Activated naive CD8-positive, alpha-beta T cell treated with anti-CD3 and anti-CD28 coated beads, Interleukin-2, amount 50 U/mL, for 24 hours (primary cell): Measurements from ENCODE around the gene MYL12A.
"Not testable (repeated sequence)": the region's sequence is repeated elsewhere in the genome, so short reads cannot be mapped to it uniquely, and the experiment has no call there.

Experiments used
- ATAC-seq: fragments of 150-1000 bp; cut with Tn5 transposase; one replicate; pipeline ENCODE4 v1.10.0; 2021
- DNase-seq: peaks from one replicate; pipeline ENCODE4 v3.0.0; 2021
- H3K27ac Mint-ChIP-seq: one replicate; pipeline ENCODE4 v1.8.0; 2021; ENCODE audit warnings: mild to moderate bottlenecking, mixed read lengths
- H3K27me3 Mint-ChIP-seq: one replicate; pipeline ENCODE4 v1.8.0; 2021; ENCODE audit warnings: mixed read lengths
- H3K36me3 Mint-ChIP-seq: one replicate; pipeline ENCODE4 v1.8.0; 2021; ENCODE audit warnings: low read depth, mixed read lengths
- H3K4me1 Mint-ChIP-seq: one replicate; pipeline ENCODE4 v1.8.0; 2021; ENCODE audit warnings: mixed read lengths
- H3K4me3 Mint-ChIP-seq: one replicate; pipeline ENCODE4 v1.8.0; 2021; ENCODE audit warnings: mild to moderate bottlenecking, moderate library complexity, mixed read lengths
- H3K9me3 Mint-ChIP-seq: one replicate; pipeline ENCODE4 v1.8.0; 2021; ENCODE audit warnings: mixed read lengths

The MYL12A gene

DNA sequence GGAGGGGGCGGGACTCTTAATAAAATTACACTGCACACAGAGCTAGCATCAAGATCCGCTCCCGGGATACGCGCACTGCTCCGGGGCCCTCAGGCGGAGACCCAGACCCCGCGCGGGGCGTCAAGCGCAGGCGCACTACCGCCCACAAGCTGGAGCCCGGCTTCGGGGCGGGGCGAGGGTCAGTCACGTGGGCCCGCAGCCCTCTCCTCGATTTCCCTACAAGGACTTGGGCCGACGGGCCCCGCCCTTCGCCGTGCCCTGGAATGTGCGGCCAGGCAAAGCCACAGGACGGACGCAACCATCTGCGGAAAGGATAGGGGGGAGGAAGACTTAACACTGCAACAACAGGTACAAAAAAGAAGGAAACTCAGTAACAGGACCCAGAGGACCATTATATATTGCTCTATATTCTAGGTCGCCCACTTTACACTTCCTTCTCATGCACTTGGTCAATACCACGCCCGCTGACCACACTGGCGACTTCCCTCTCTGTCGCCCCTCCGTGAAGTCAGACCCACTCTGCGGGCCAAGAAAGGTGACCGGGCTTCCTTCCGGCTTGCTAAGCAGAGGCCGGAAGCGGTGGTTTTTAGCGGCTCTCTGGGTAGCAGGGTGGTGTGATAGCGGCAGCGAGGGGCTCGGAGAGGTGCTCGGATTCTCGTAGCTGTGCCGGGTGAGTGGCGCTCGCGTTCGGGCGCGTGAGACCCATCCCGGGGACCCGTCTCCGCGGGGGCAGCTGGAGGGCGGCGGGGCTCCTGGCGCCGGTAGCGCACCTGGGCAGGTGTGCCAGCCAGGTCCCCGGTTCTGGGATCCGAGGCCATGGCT is at the start of gene MYL12A:
Gene MYL12A, plus strand, starts transcription at position 562 of the 822 bp plus-strand sequence. CDS start 5,447 bp downstream, outside the sequence.
- DNase-seq: peak; percentile 97
- peaks cover 36% of the 10 kb centered on the region for H3K36me3 Mint-ChIP-seq

DNA sequence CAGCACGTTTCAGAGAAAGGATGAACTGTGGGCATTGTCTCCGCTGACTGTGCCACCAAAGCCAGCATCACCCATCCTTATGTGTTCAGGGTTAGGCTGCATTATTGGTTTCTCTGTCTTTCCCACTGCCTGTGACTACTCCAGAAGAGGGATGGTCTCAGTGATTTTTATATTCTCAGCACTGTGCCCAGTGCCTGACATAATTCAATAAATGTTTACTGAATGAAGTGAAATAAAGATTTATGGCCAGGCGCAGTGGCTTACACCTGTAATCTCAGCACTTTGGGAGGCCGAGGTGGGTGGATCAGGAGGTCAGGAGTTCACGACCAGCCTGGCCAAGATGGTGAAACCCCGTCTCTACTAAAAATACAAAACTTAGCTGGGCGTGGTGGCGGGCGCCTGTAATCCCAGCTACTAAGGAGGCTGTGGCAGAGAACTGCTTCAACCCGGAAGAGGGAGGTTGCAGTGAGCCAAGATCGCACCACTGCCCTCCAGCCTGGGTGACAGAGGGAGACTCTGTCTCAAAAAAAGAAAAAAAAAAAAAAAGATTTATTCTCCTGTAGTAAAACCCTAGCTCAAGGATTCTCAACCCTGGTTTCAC is 49.2 kb upstream of the MYL12A start:
- DNase-seq, H3K4me1 Mint-ChIP-seq, ATAC-seq, H3K4me3 Mint-ChIP-seq, H3K27ac Mint-ChIP-seq, H3K27me3 Mint-ChIP-seq, H3K36me3 Mint-ChIP-seq: not testable (repeated sequence)
- H3K9me3 Mint-ChIP-seq: peaks cover 14% of the 10 kb centered on the region

More for the DNA sequence above, at the start of gene MYL12A:
- peaks cover 2% of the 10 kb centered on the region for H3K27me3 Mint-ChIP-seq
- H3K27ac Mint-ChIP-seq: peak within 1 kb of the TSS; percentile 97
- peak; percentile 85 for ATAC-seq
- H3K4me1 Mint-ChIP-seq: peaks cover 46% of the 10 kb centered on the region
- no peaks in the 10 kb centered on the region for H3K9me3 Mint-ChIP-seq
- peak within 1 kb of the TSS; percentile 86 for H3K4me3 Mint-ChIP-seq

DNA sequence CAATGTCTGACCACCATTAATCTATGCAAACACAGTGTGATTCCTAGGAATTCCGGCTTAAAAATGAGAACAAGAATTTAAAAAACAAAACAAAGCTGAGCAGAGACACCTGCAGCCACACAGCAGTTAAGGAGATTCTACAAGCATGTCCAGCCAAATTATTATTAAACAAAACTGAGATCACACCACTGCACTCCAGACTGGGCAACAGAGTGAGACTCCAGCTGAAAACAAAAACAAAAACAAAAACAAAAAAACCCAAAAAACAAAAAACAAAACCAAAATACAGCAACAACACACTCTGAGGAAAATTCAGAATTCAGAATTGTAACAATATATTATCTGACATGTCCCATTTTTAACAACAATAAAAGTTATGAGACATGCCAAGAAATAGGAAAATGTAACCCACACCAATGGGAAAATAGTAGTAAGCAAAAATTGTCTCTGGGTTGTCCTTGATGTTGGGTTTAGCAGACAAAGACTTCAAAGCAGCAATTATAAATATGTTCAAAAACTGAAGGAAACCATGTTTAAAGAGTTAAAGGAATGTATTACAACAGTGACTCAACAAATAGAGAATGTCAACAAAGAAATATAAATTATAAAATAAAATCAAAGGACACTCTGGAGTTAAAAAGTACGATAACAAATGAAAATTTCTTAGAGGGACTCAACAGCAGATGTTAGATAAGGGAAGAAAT is 47.5 kb upstream of the MYL12A start:
- no peak overlapping the region for H3K27ac Mint-ChIP-seq
- H3K36me3 Mint-ChIP-seq: peaks cover 1% of the 10 kb centered on the region
- peaks cover 21% of the 10 kb centered on the region for H3K9me3 Mint-ChIP-seq
- no peak overlapping the region for H3K4me3 Mint-ChIP-seq
- no peaks in the 10 kb centered on the region for H3K4me1 Mint-ChIP-seq
- H3K27me3 Mint-ChIP-seq: no peaks in the 10 kb centered on the region
- DNase-seq (no peak), ATAC-seq (no peak)

GRCh38 chr18:3205239-3205638 is 42.4 kb upstream of the MYL12A start:
- ATAC-seq: no peak
- Mint-ChIP-seq H3K27ac (no peak overlapping the region), H3K4me1 (peaks cover 5% of the 10 kb centered on the region)

DNA sequence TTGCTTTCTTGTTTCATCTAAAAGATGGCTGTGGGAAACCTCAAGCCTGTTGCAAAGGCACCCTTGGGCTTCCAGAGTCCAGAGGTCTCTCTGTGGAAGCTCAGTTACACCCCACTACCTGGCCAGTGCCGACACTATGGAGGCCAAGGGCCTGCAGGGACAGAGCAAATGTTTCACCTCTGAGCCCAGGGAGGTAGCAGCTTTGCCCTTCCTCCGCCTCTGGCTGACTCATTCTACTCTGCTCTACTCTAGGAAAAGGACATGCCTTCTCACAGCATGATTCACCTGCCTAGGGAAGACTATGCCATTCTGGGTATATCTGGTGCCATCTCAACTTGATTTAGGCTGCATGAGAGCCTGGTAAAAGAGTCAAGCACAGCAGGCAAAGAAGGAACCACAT is 40.0 kb upstream of the MYL12A start:
- no peak overlapping the region for H3K27ac Mint-ChIP-seq
- H3K9me3 Mint-ChIP-seq: peaks cover 22% of the 10 kb centered on the region
- H3K4me1 Mint-ChIP-seq: peaks cover 10% of the 10 kb centered on the region
- no peaks in the 10 kb centered on the region for H3K27me3 Mint-ChIP-seq
- peak; percentile 83 for ATAC-seq
- no peak overlapping the region for H3K4me3 Mint-ChIP-seq
- H3K36me3 Mint-ChIP-seq: peaks cover 4% of the 10 kb centered on the region
- no peak for DNase-seq

More at GRCh38 chr18:3205239-3205638, 42.4 kb upstream of the MYL12A start:
- H3K27me3 Mint-ChIP-seq: no peaks in the 10 kb centered on the region
- H3K9me3 Mint-ChIP-seq: peaks cover 28% of the 10 kb centered on the region
- no peak for DNase-seq
- peaks cover 4% of the 10 kb centered on the region for H3K36me3 Mint-ChIP-seq
- H3K4me3 Mint-ChIP-seq: no peak overlapping the region

DNA sequence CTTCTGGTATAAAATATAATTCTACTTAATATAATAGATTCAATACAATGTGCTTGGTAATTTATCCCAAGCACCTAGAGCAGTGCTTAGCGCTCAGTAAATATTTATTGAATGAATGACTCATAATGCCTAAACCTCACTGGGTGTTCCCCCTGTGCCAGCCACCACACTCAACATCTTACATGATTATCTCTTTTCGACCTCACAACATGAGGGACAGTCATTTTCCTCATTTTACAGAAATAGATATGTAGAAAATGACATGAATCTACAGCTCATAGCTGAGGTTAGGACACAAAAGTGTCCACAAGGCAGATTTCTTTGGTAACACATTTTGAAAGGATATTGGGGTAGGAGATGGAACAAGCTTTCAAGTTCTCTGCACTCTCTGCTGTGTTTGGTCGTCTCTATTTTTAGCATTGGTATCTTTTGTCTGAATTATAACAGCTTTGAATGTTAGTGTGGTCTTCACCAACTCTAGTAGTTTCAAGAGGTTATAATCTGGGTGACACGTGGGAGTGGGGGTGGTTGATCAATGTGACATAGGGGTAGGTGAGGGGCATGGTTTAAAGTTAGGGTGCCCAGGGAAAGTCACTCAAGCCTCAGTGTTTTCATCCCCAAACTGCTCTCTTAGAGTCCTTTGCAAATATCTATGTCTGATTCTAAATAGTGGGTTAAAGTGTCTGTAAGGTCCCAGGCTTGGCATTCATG is 37.6 kb upstream of the MYL12A start:
- H3K4me3 Mint-ChIP-seq: no peak overlapping the region
- ATAC-seq (peak; percentile 92), DNase-seq (no peak)
- peak overlapping the region; percentile 11 for H3K27ac Mint-ChIP-seq
- H3K4me1 Mint-ChIP-seq: peaks cover 18% of the 10 kb centered on the region
- no peaks in the 10 kb centered on the region for H3K27me3 Mint-ChIP-seq
- peaks cover 4% of the 10 kb centered on the region for H3K36me3 Mint-ChIP-seq
- H3K9me3 Mint-ChIP-seq: peaks cover 7% of the 10 kb centered on the region

DNA sequence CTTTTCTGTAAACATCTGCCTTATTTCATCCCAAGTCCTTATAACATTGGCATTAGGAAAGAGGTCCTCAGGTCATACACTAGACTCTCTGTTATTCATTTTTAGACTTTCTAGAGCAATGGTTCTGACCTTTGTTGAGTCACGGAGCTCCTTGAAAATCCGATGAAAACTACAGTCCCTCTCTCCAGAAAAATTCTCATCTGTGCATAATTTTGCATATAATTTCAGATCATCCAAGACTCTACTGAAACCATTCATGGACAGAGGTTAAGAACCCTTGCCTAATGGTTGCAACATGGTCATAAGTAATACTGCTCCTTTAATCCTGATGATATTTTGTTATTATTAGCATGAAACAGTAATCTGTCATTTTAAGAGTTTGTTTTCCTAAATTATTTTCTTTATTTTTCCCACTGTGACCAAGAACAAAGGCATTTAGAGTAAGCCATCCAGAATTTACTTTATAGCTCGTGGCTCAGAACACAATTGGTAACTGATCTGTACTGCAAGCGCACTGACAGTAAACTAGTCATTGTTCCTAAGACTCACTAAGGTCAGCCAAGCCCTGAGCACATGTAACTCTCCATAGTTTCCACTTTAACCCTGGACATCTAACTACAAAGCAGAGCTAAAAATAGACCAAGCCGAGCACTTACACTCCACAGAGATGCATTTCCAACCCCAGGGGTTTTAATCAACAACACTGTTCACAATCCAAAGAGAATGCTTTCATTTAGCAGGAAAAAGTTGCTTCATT is 36.2 kb upstream of the MYL12A start:
- Mint-ChIP-seq H3K9me3 (no peaks in the 10 kb centered on the region), H3K27ac (no peak overlapping the region), H3K4me1 (peaks cover 18% of the 10 kb centered on the region), H3K36me3 (no peaks in the 10 kb centered on the region), H3K4me3 (no peak overlapping the region), H3K27me3 (no peaks in the 10 kb centered on the region)
- DNase-seq (no peak), ATAC-seq (no peak)

- no peak for DNase-seq
- no peaks in the 10 kb centered on the region for H3K27me3 Mint-ChIP-seq
- no peak overlapping the region for H3K4me3 Mint-ChIP-seq
- H3K27ac Mint-ChIP-seq: no peak overlapping the region
- H3K4me1 Mint-ChIP-seq: peaks cover 18% of the 10 kb centered on the region
- ATAC-seq: no peak
- no peaks in the 10 kb centered on the region for H3K36me3 Mint-ChIP-seq
- no peaks in the 10 kb centered on the region for H3K9me3 Mint-ChIP-seq
These were observed 34.9 kb upstream of the MYL12A start for GRCh38 chr18:3212657-3213056.

GRCh38 chr18:3213300-3214059 is 34.1 kb upstream of the MYL12A start:
- no peak for DNase-seq
- H3K27me3 Mint-ChIP-seq: no peaks in the 10 kb centered on the region
- H3K9me3 Mint-ChIP-seq: no peaks in the 10 kb centered on the region
- H3K27ac Mint-ChIP-seq: no peak overlapping the region
- peak; percentile 48 for ATAC-seq
- H3K36me3 Mint-ChIP-seq: no peaks in the 10 kb centered on the region
- peaks cover 18% of the 10 kb centered on the region for H3K4me1 Mint-ChIP-seq
- no peak overlapping the region for H3K4me3 Mint-ChIP-seq

DNA sequence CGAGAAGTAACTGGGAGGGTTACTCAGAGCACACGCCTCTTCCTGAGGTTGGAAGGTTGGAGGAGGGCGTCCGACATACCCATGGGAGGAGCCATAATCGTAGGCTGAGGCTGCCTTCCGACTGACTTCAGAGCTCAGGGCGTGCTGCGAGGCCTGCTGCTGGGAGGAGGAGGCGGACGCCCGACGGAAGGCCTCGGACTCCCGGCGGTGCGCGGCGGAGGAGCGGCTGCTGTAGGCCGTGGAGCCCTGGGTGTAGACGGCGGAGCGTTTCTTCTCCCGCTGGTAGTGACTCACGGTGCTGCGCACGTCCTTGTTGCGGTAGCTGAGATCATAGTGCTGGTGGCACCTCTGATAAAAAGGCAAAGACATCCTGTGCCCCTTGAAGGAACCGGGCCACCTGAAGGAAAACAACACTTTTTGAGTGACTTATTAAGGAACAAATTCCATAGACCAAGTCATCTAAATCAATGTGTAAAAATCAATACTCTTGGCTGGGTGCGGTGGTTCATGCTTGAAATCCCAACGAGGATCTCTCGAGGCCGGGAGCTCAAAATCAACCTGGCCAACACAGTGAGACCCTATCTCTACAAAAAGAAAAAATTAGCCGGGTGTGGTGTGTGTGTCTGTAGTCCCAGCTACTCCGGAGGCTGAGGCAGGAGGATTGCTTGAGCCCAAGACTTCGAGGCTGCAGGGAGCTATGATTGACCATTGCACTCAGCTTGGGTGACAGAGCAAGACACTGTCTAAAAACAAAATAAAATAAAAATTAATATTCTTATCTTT is 32.6 kb upstream of the MYL12A start:
- no peak overlapping the region for H3K27ac Mint-ChIP-seq
- H3K36me3 Mint-ChIP-seq: no peaks in the 10 kb centered on the region
- H3K9me3 Mint-ChIP-seq: no peaks in the 10 kb centered on the region
- H3K27me3 Mint-ChIP-seq: no peaks in the 10 kb centered on the region
- peaks cover 16% of the 10 kb centered on the region for H3K4me1 Mint-ChIP-seq
- DNase-seq (no peak), ATAC-seq (no peak)
- no peak overlapping the region for H3K4me3 Mint-ChIP-seq

GRCh38 chr18:3216987-3217386 is 30.6 kb upstream of the MYL12A start:
- no peak for ATAC-seq
- H3K27ac Mint-ChIP-seq: no peak overlapping the region
- H3K4me1 Mint-ChIP-seq: peaks cover 8% of the 10 kb centered on the region
- H3K36me3 Mint-ChIP-seq: no peaks in the 10 kb centered on the region
- no peak for DNase-seq
- no peak overlapping the region for H3K4me3 Mint-ChIP-seq
- H3K27me3 Mint-ChIP-seq: no peaks in the 10 kb centered on the region
- H3K9me3 Mint-ChIP-seq: no peaks in the 10 kb centered on the region

GRCh38 chr18:3217948-3218647 is 29.5 kb upstream of the MYL12A start:
- DNase-seq: no peak
- Mint-ChIP-seq H3K36me3 (no peaks in the 10 kb centered on the region), H3K9me3 (no peaks in the 10 kb centered on the region), H3K4me1 (peaks cover 7% of the 10 kb centered on the region), H3K4me3 (no peak overlapping the region), H3K27ac (no peak overlapping the region), H3K27me3 (no peaks in the 10 kb centered on the region)
- no peak for ATAC-seq
